GM19328 (cell line): Measurements from ENCODE around the gene C20orf204.
"Not testable (repeated sequence)": the region's sequence is repeated elsewhere in the genome, so short reads cannot be mapped to it uniquely, and the experiment has no call there.

Experiments
- ATAC-seq: cut with Tn5 transposase; IDR thresholded peaks from one replicate; pipeline ENCODE4 v1.9.1; 2021; ENCODE audit warnings: mild to moderate bottlenecking, moderate library complexity; ENCODE audit not compliant: unreplicated experiment

C20orf204 gene, protein sequence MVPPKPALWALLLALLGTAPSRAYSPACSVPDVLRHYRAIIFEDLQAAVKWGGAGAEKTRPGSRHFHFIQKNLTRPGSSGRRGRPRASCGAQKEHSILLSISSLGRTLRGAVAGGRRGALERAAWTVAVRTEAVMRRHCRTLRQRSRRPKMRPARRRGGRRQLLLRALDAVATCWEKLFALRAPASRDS

GRCh38 chr20:64035933-64036345 lies at the start of gene C20orf204:
C20orf204 (plus strand) TSS chr20:64036182; CDS start chr20:64036324, 142 bp downstream.
- ATAC-seq = no peak

- no peak for ATAC-seq
These were observed 35.1 kb upstream of the C20orf204 start for GRCh38 chr20:64000906-64001305.

DNA sequence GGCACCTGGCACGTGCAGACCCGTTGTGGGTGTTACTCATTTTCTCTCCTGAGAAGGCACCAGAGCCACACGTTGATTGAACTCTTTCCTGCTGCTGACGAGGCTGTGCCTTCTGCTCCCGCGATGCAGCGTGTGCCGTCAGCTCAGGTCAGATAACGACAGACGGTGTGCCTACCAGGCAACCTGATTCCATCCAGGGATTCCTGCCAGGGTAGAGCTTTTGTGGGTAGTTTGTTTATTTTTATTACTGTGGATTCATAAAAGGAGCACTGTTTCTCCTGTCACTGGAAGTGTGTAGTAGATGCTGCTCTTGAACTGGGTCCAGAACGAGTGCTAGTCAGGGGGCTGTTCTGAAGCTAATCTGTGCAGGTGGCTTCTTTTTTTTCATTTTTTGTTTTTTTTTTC lies 34.4 kb upstream of the C20orf204 start:
- no peak for ATAC-seq

DNA sequence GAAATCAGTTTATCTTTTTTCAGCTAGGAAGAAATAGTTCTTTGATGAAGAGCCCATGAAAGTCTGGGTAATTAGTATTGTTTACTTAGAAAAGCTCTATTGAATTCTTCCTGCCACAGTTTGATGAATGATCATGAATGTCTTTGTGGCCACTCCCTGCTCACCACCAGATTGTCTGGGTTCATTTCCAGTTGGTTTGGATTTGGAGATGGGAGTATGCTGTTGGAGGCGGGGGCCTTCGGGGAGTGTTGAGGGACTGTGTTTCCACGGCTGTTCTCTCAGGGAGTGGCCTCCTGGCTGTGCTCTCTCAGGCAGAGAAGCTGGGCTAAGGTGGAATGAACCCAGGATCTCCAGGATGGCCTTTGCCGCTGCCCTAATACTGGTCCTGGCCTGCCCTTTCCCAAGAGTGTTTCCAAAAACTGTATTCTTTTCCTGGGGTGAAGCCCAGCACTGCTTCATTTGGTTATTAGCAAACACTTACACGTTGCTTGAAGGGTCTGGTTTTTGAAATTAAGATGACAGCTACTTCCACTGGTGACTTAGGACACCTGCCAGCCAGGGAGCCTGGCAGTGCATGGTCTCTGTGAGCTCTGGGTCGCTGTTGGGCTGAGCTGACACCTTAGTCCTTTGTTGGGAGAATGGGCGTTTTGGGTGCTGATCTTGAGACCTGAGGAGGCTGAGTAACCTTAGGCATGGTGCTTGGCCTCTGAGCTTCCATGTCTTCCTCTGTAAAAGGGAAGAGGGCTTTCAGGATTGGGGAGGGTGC lies 31.8 kb upstream of the C20orf204 start:
- no peak for ATAC-seq

- no peak for ATAC-seq
These were observed 30.6 kb upstream of the C20orf204 start for GRCh38 chr20:64005394-64005793.

- ATAC-seq = no peak
These were observed 29.5 kb upstream of the C20orf204 start for GRCh38 chr20:64006490-64006889.

DNA sequence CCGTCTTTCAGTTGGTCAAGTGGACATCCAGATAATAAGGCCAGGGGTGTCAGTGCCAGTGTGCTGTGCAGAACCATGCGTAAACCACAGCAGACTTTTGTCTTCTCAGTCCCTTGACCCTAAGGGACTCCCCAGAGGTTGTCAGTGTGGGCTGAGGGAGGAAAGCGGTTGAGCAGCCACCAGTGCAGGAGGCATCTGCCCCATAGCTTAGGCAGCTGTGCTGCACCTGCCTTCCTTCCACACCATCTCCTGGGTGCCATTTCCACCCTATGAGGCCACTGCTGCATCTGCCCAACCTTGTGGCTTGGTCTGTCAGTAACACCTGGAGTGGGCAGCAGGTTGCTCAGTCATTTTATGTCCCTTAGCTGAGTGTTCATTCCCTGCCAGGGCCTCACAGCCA lies 29.1 kb upstream of the C20orf204 start:
- ATAC-seq = no peak

DNA sequence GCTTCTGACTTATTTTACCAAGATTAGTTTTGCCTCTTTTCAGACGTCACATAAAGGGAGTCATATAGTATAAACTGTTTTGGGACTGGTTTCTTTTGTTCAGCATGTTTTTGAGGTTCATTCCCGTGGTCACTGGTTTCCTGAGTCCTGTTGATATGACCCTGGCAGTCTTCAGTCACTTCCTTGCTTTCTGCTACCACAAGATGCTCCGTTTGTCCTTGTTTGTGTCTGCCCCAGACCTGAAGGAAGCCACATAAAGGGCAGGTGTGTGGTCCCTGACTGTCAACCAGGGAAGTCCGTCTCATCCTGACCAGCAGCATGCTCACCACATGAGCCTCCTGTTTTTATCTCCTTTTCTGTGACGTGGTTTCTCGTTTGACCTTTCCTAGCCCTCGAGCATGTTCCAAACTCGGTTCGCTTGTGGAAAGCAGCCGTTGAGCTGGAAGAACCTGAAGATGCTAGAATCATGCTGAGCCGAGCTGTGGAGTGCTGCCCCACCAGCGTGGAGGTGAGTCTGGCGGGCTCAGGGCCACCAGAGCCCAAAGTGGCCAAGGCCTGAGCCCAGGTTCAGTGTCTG lies 26.1 kb upstream of the C20orf204 start:
- ATAC-seq = no peak

DNA sequence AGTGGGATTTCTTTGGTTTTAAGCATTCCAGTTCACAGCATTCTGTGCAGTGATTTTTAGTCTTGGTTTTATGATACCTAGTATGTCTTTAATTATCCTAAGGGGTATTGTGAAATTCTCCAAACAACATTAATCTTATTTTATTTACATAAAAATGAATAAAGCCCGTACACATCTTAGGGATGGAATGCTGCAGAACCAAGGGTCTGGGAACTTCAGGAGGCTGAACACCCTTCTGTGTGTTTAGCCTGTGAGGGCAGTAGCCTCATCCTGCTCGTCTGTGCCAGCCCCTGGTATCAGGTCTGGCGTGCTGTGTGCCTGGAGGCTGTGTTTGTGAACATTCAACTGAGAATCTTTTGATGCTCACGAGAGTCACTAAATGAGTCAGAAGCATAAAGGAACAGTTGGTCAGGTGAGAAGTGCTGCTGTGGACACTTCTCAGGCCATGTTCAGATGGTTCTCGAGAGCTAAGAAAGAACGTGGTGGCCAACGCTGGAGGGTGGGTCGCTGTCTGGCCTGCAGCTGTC lies 25.2 kb upstream of the C20orf204 start:
- no peak for ATAC-seq

DNA sequence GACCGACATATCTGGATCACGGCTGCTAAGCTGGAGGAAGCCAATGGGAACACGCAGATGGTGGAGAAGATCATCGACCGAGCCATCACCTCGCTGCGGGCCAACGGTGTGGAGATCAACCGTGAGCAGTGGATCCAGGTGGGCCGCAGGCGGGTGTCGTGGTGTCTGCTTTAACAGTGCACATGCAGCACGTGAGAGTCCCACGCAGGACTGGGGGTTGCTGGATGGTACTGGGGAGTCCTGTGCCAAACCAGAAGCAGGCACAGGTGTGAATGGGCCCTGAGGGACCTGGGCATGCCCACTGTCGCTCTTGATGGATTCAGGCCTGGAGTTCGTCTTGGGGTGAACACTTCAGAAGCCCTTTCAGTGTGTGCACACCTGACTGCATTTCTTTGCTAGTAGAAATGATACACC lies 24.6 kb upstream of the C20orf204 start:
- ATAC-seq = no peak

DNA sequence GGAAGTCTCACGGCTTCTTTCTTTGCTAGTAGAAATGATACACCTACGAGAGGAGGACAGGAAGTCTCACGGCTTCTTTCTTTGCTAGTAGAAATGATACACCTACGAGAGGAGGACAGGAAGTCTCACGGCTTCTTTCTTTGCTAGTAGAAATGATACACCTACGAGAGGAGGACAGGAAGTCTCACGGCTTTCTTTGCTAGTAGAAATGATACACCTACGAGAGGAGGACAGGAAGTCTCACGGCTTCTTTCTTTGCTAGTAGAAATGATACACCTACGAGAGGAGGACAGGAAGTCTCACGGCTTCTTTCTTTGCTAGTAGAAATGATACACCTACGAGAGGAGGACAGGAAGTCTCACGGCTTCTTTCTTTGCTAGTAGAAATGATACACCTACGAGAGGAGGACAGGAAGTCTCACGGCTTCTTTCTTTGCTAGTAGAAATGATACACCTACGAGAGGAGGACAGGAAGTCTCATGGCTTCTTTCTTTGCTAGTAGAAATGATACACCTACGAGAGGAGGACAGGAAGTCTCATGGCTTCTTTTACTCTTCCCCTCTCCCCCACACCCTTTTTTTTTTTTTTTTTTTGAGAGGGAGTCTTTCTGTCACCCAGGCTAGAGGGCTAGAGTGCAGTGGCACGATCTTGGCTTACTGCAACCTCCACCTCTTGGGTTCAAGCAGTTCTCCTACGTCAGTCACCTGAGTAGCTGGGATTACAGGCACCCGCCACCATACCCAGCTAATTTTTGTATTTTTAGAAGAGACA lies 23.4 kb upstream of the C20orf204 start:
- ATAC-seq = not testable (repeated sequence)

- ATAC-seq = no peak
These were observed 20.3 kb upstream of the C20orf204 start for GRCh38 chr20:64015635-64016034.

DNA sequence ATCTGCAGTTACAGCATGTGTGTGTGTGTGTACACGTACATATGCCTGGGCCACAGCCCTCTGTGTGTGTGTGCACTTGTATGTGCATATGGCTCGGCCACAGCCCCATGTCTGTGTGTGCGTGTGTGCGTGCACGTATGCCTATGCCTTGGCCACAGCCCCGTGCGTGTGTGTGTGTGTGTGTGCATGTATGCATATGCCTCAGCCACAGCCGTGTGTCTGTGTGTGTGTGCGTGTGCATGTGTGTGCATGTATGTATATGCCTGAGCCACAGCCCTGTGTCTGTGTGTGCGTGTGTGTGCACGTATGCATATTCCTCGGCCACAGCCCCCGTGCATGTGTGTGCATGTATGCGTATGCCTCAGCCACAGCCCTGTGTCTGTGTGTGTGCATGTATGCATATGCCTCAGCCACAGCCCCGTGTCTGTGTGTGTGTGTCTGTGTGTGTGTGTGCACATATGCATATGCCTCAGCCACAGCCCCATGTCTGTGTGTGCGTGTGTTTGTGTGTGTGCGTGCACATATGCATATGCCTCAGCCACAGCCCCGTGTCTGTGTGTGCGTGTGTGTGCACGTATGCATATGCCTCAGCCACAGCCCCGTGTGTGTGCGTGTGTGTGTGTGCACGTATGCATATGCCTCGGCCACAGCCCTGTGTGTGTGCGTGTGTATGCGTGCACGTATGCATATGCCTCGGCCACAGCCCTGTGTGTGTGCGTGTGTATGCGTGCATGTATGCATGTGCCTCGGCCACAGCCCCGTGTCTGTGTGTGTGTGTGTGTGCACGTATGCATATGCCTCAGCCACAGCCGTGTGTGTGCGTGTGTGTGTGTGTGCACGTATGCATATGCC lies 14.6 kb upstream of the C20orf204 start:
- no peak for ATAC-seq

DNA sequence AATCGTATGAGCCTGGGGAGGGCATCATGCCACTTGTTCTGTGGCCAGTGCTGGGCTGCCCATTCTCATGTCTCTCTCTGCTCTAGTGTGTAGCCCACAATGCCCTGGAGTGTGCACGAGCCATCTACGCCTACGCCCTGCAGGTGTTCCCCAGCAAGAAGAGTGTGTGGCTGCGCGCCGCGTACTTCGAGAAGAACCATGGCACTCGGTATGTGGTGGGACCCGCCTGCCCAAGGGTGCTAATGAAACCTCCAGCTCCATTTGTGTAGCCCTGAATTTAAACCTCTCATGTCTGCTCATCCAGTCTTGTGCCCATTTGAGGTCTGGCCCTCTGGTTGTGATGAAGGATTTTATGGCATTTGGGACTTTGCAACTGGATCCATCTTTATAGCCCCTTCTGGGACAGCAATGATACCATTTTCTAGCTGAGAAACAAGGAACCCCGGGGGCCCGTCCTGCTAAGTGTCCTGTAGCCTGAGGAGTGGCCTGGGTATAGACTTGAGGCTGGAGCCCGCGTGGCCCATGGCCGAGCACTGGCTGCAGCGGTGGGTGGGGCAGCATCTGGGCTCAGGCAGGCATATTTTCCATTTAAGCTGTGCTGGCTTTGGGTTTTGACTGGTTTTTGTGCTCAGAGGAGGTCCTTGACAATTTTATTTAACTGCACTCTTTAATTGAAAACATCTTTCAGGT lies 13.2 kb upstream of the C20orf204 start:
- ATAC-seq = no peak

- no peak for ATAC-seq
These were observed 12.4 kb upstream of the C20orf204 start for GRCh38 chr20:64023361-64024140.

- ATAC-seq = no peak
These were observed 11.6 kb upstream of the C20orf204 start for GRCh38 chr20:64024141-64024990.

DNA sequence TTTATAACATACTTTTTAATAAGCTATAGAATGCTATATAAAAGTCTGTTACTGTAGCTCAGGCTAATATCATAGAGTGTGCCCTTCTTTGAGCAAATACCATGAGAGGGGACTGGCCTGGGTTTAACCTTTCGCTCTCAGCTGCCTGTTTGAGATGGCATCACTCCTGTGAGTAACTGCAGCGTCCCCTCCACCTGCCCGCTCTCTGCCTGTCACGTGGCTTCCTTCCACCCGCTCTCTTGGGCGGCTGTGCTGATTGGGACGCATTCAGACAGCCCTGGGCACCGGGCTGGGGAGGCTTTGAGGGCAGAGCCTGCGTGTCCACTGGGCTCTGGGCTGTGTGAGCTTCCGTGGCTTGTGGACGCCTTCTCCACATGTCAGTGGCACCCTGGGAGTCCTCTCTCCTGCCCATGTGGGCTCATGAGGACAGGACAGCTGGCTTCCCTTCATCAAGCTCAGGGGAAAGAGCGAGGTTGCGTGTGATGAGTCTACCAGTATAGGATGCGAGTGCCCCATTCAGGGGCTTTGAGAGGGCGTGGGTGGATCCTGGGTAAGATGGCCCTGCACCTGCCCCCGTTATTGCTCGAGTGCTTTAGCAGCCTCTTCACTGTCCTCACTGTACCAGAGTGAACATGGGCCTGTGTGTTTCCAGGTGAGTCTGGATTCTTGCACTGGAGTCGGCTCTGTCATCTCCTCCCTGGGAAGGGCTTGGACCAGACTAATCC lies 10.7 kb upstream of the C20orf204 start:
- no peak for ATAC-seq
